Stomach (tissue), 9 donors: ENCODE data around the gene MYNN. TPM values are rescaled to one million over a fixed set of nuclear protein-coding genes. Genes with fewer than 3 reads are reported as not detected.

ENCODE experiments used
- DNase-seq, 2 donors: peaks; one replicate each; pipeline versions ENCODE4 v3.0.0 to v3.0.0-alpha.2; 2013 to 2019
- H3K27ac ChIP-seq, 5 donors: fragments of 200-600 bp in 4 of 5; sonication (generic) in 4 of 5; one replicate each; pipeline ENCODE4 v1.5.1; 2013 to 2019; ENCODE audit warnings: mild to moderate bottlenecking in 1 of 5, moderate library complexity in 1 of 5
- H3K27me3 ChIP-seq, 3 donors: fragments of 200-600 bp; sonication (generic); one replicate each; pipeline ENCODE4 v1.5.1; 2017 to 2019; ENCODE audit warnings: mixed run types in 1 of 3
- H3K36me3 ChIP-seq, 4 donors: fragments of 200-600 bp; sonication (generic); 1 replicate in 3 of 4; 2 replicates in 1 of 4; pipeline ENCODE4 v1.5.1; 2016 to 2019
- H3K4me1 ChIP-seq, 4 donors: fragments of 200-600 bp; sonication (generic); one replicate each; pipeline ENCODE4 v1.5.1; 2016 to 2019
- H3K4me3 ChIP-seq, 4 donors: fragments of 200-600 bp; sonication (generic) in 3 of 4; one replicate each; pipeline ENCODE4 v1.5.1; 2016 to 2019; ENCODE audit warnings: mild to moderate bottlenecking in 1 of 4
- H3K9me3 ChIP-seq, 4 donors: fragments of 200-600 bp; sonication (generic); one replicate each; pipeline ENCODE4 v1.5.1; 2016 to 2019
- EP300 ChIP-seq: sonication (generic); formaldehyde crosslinking; IDR thresholded peaks from one replicate; pipeline ENCODE4 v1.6.1; 2017; ENCODE audit warnings: antibody characterized with exemption
- POLR2A ChIP-seq, 4 donors: fragments of 450-650 bp; IDR thresholded peaks; one replicate each; pipeline ENCODE4 v1.6.1; 2016; ENCODE audit warnings: antibody characterized with exemption in 4 of 4, control low read depth in 2 of 4, mild to moderate bottlenecking in 1 of 4, moderate library complexity in 1 of 4
- POLR2AphosphoS5 ChIP-seq, 3 donors: sonication (generic); formaldehyde crosslinking; IDR thresholded peaks; one replicate each; pipeline ENCODE4 v1.6.1; 2016; ENCODE audit warnings: antibody characterized with exemption in 3 of 3
- WGBS, 5 donors: extraction: QIAGEN DNeasy Blood & Tissue Kit in 3 of 5; methylation state at CpG; one replicate each; pipeline versions ENCODE4 v1.1.5 to v1.1.7; 2013 to 2018; 5-methylcytosine and 5-hydroxymethylcytosine counted together
- intact Hi-C: fragments of 100-400 bp; cut with DNase I; formaldehyde crosslinking; loops from one replicate; pipeline ENCODE4 v1.15.1; 2023; ENCODE audit warnings: low total_unique reads
- polyA plus RNA-seq, 3 donors: library from polyadenylated mRNA; stranded (reverse); fragments of 200-250 nt; gene quantifications; one replicate each; pipeline ENCODE4 v1.2.3, GENCODE V29; 2013
- total RNA-seq, 5 donors: library from RNA; depleted of rRNA; stranded (reverse); fragments of >200 nt; gene quantifications; one replicate each; pipeline versions ENCODE4 v1.1.0 to v1.2.3, GENCODE V29; 2014 to 2016
- TF ChIP-seq, protein P1 (sequence below), 7 experiments: fragments of 450-650 bp in 4 of 7; fragments of 200-600 bp in 3 of 7; sonication (generic) in 3 of 7; IDR thresholded peaks; one replicate each; pipeline ENCODE4 v1.5.1; 2016 to 2019; ENCODE audit warnings: antibody characterized with exemption in 7 of 7, control low read depth in 2 of 7, mild to moderate bottlenecking in 1 of 7
- donor health status: healthy with polysubstance abuse.
- donor health status: Bipolar disorder and iron deficiency.
- donor health status: healthy.

The MYNN gene
- total and polyA plus RNA-seq, 8 donors = 6.8 to 136 (median 13.1) TPM

- Histone ChIP-seq H3K36me3 (no peaks in the 10 kb centered on the region), H3K27me3 (peaks cover 0 to 3% (median 0%) of the 10 kb centered on the region in 3 donors), H3K4me1 (peaks cover 5 to 10% (median 6%) of the 10 kb centered on the region in 4 donors), H3K27ac (no peak overlapping the region), H3K9me3 (peaks cover 0 to 8% (median 4%) of the 10 kb centered on the region in 4 donors), H3K4me3 (no peak overlapping the region)
- WGBS, 5 donors = 79 to 90% (median 87%) methylated on average over 2 of the region's 2 CpGs
- intact Hi-C loops = no loop called here
- no peak for DNase-seq
- TF ChIP-seq POLR2A (IDR thresholded peaks at IDR 0.05) (no peak), POLR2AphosphoS5 (IDR thresholded peaks at IDR 0.05) (no peak)
Measured at GRCh38 chr3:169818316-169818715, 45.1 kb downstream of the MYNN start.

DNA sequence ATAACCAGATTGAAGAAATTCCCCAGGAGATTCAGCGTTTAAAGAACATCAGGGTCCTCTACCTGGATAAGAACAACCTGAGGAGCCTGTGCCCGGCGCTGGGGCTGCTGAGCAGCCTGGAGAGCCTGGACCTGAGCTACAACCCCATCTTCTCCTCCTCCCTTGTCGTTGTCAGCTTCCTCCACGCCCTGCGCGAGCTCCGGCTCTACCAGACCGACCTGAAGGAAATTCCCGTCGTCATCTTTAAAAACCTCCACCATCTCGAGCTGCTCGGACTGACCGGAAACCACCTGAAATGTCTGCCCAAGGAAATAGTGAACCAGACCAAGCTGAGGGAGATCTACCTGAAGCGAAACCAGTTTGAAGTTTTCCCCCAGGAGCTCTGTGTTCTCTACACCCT, 48.9 kb downstream of the MYNN start:
- Histone ChIP-seq H3K27ac (no peak overlapping the region), H3K36me3 (no peaks in the 10 kb centered on the region), H3K4me1 (no peaks in the 10 kb centered on the region), H3K4me3 (no peak overlapping the region), H3K27me3 (peaks cover 0 to 3% (median 0%) of the 10 kb centered on the region in 3 donors), H3K9me3 (no peaks in the 10 kb centered on the region)
- WGBS, 5 donors = 92 to 97% (median 93%) methylated on average over 15 of the region's 15 CpGs
- DNase-seq = no peak
- intact Hi-C loops = no loop called here
- TF ChIP-seq POLR2A (IDR thresholded peaks at IDR 0.05) (no peak), POLR2AphosphoS5 (IDR thresholded peaks at IDR 0.05) (no peak), EP300 (no peak)
- TF ChIP-seq, protein P1, sequence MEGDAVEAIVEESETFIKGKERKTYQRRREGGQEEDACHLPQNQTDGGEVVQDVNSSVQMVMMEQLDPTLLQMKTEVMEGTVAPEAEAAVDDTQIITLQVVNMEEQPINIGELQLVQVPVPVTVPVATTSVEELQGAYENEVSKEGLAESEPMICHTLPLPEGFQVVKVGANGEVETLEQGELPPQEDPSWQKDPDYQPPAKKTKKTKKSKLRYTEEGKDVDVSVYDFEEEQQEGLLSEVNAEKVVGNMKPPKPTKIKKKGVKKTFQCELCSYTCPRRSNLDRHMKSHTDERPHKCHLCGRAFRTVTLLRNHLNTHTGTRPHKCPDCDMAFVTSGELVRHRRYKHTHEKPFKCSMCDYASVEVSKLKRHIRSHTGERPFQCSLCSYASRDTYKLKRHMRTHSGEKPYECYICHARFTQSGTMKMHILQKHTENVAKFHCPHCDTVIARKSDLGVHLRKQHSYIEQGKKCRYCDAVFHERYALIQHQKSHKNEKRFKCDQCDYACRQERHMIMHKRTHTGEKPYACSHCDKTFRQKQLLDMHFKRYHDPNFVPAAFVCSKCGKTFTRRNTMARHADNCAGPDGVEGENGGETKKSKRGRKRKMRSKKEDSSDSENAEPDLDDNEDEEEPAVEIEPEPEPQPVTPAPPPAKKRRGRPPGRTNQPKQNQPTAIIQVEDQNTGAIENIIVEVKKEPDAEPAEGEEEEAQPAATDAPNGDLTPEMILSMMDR (IDR thresholded peaks at IDR 0.05) = no peak

DNA sequence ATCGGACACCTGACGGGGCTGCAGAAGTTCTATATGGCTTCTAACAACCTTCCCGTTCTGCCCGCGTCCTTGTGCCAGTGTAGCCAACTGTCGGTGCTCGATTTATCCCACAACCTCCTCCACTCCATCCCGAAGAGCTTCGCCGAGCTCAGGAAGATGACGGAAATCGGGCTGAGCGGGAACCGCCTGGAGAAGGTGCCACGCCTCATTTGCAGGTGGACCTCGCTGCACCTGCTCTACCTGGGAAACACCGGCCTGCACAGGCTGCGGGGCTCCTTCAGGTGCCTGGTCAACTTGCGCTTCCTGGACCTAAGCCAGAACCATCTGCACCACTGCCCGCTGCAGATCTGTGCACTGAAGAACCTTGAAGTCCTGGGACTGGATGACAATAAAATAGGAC, 49.3 kb downstream of the MYNN start:
- WGBS, 5 donors = 92 to 94% (median 93%) methylated on average over 20 of the region's 20 CpGs
- Histone ChIP-seq H3K9me3 (no peaks in the 10 kb centered on the region), H3K27me3 (peaks cover 0 to 3% (median 0%) of the 10 kb centered on the region in 3 donors), H3K4me3 (no peak overlapping the region), H3K4me1 (no peaks in the 10 kb centered on the region), H3K36me3 (no peaks in the 10 kb centered on the region), H3K27ac (no peak overlapping the region)
- DNase-seq = no peak
- intact Hi-C loops = no loop called here
- TF ChIP-seq, protein P1 (IDR thresholded peaks at IDR 0.05) = no peak
- TF ChIP-seq POLR2A (IDR thresholded peaks at IDR 0.05) (no peak), EP300 (no peak), POLR2AphosphoS5 (IDR thresholded peaks at IDR 0.05) (no peak)

GRCh38 chr3:169822983-169823382, 49.8 kb downstream of the MYNN start:
- DNase-seq = no peak
- H3K27me3 ChIP-seq = peaks cover 0 to 3% (median 0%) of the 10 kb centered on the region in 3 donors
- no peaks in the 10 kb centered on the region for H3K4me1 ChIP-seq
- H3K4me3 ChIP-seq = no peak overlapping the region
- intact Hi-C loops = no loop called here
- no peak for TF ChIP-seq POLR2A (IDR thresholded peaks at IDR 0.05)
- TF ChIP-seq POLR2AphosphoS5 (IDR thresholded peaks at IDR 0.05) = no peak
- no peak for TF ChIP-seq EP300
- TF ChIP-seq, protein P1 (IDR thresholded peaks at IDR 0.05) = no peak
- H3K9me3 ChIP-seq = no peaks in the 10 kb centered on the region
- no peaks in the 10 kb centered on the region for H3K36me3 ChIP-seq
- no peak overlapping the region for H3K27ac ChIP-seq
- 68 to 78% (median 71%) methylated on average over 6 of the region's 6 CpGs for WGBS, 5 donors

DNA sequence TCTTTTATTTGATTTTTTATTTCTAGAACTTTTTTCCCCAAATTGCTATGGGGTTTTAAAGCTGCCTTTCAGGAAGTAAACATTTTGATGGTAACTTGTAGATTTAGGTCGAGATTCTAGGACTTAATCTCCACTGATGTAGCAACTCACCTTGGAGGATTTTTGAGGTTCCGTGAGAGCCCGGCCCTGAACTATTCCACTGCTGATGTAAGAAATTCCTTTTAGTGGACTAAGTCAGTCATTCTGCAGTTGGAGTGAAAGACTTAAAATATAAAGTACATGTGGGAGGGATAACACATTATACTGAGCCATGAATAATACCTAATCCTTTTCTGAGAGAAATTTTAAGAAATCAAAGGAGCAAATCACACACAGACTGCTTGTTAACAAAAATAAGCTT, 52.1 kb downstream of the MYNN start:
- Histone ChIP-seq H3K27ac (no peak overlapping the region), H3K4me1 (no peaks in the 10 kb centered on the region), H3K36me3 (no peaks in the 10 kb centered on the region), H3K4me3 (no peak overlapping the region), H3K27me3 (peaks cover 0 to 3% (median 0%) of the 10 kb centered on the region in 3 donors), H3K9me3 (no peaks in the 10 kb centered on the region)
- intact Hi-C loops = no loop called here
- no peak for DNase-seq
- no peak for TF ChIP-seq POLR2A (IDR thresholded peaks at IDR 0.05)
- TF ChIP-seq POLR2AphosphoS5 (IDR thresholded peaks at IDR 0.05) = no peak
- TF ChIP-seq, protein P1 (IDR thresholded peaks at IDR 0.05) = no peak
- WGBS, 5 donors = 77 to 86% (median 82%) methylated on average over 3 of the region's 3 CpGs
